GM21447 (cell line): ENCODE measurements around the gene WSCD2.

Experiments used
- ATAC-seq: cut with Tn5 transposase; IDR thresholded peaks from one replicate; pipeline ENCODE4 v1.9.1; 2021; ENCODE audit not compliant: unreplicated experiment

Gene WSCD2

GRCh38 chr12:108129017-108129812 is at the start of gene WSCD2:
WSCD2 (plus strand) TSS chr12:108129288; CDS start chr12:108195833, 66,545 bp downstream.
- no peak for ATAC-seq

GRCh38 chr12:108079721-108080120 is 49.4 kb upstream of the WSCD2 start:
- ATAC-seq: no peak

GRCh38 chr12:108080363-108080762 is 48.7 kb upstream of the WSCD2 start:
- ATAC-seq: no peak

- ATAC-seq: no peak
Observed at GRCh38 chr12:108082485-108082884, 46.6 kb upstream of the WSCD2 start.

- ATAC-seq: no peak
Observed at GRCh38 chr12:108087900-108088299, 41.2 kb upstream of the WSCD2 start.

GRCh38 chr12:108090107-108090899 is 38.8 kb upstream of the WSCD2 start:
- no peak for ATAC-seq

- ATAC-seq: no peak
Observed at GRCh38 chr12:108090932-108091678, 38.0 kb upstream of the WSCD2 start.

- no peak for ATAC-seq
Observed at GRCh38 chr12:108091679-108092051, 37.4 kb upstream of the WSCD2 start.

GRCh38 chr12:108093209-108093608 is 35.9 kb upstream of the WSCD2 start:
- no peak for ATAC-seq

- ATAC-seq: no peak
Observed at GRCh38 chr12:108094056-108094649, 34.9 kb upstream of the WSCD2 start.

GRCh38 chr12:108097160-108097911 is 31.8 kb upstream of the WSCD2 start:
- ATAC-seq: no peak

- ATAC-seq: no peak
Observed at GRCh38 chr12:108098374-108098773, 30.7 kb upstream of the WSCD2 start.

- no peak for ATAC-seq
Observed at GRCh38 chr12:108099073-108099472, 30.0 kb upstream of the WSCD2 start.

- ATAC-seq: no peak
Observed at GRCh38 chr12:108099778-108100489, 29.2 kb upstream of the WSCD2 start.

GRCh38 chr12:108101605-108102175 is 27.4 kb upstream of the WSCD2 start:
- no peak for ATAC-seq

GRCh38 chr12:108102363-108102762 is 26.7 kb upstream of the WSCD2 start:
- peak; percentile 81 for ATAC-seq

GRCh38 chr12:108103087-108103486 is 26.0 kb upstream of the WSCD2 start:
- no peak for ATAC-seq

- ATAC-seq: no peak
Observed at GRCh38 chr12:108103517-108103916, 25.6 kb upstream of the WSCD2 start.

- ATAC-seq: no peak
Observed at GRCh38 chr12:108104657-108105056, 24.4 kb upstream of the WSCD2 start.
